HG03060 (cell line): ENCODE data around the gene AOC3.
"Not testable (repeated sequence)": the region's sequence is repeated elsewhere in the genome, so short reads cannot be mapped to it uniquely, and the experiment has no call there.

Source experiments
- ATAC-seq: cut with Tn5 transposase; IDR thresholded peaks from one replicate; pipeline ENCODE4 v1.9.1; 2021; ENCODE audit warnings: low read depth, moderate number of reproducible peaks; ENCODE audit not compliant: unreplicated experiment

The AOC3 gene

GRCh38 chr17:42889809-42890208 lies 38.8 kb downstream of the AOC3 start:
- no peak for ATAC-seq

- ATAC-seq: no peak
These were observed 40.6 kb downstream of the AOC3 start for GRCh38 chr17:42891539-42892152.

- ATAC-seq: no peak
These were observed 42.4 kb downstream of the AOC3 start for GRCh38 chr17:42893359-42893758.

- no peak for ATAC-seq
These were observed 43.5 kb downstream of the AOC3 start for GRCh38 chr17:42894283-42895184.

GRCh38 chr17:42895185-42895555 lies 44.2 kb downstream of the AOC3 start:
- ATAC-seq: no peak

GRCh38 chr17:42898147-42898811 lies 47.3 kb downstream of the AOC3 start:
- ATAC-seq: no peak

- not testable (repeated sequence) for ATAC-seq
These were observed 49.0 kb downstream of the AOC3 start for GRCh38 chr17:42899981-42900380.

- no peak for ATAC-seq
These were observed 49.7 kb downstream of the AOC3 start, which contains the start of gene G6PC1 for GRCh38 chr17:42900460-42901331. Gene G6PC1 (plus strand): TSS chr17:42900799. CDS start chr17:42900877, 78 bp downstream.

- ATAC-seq: no peak
These were observed 50.7 kb downstream of the AOC3 start for GRCh38 chr17:42901535-42902229.

- no peak for ATAC-seq
These were observed 53.1 kb downstream of the AOC3 start for GRCh38 chr17:42904110-42904469.

- ATAC-seq: no peak
These were observed 55.9 kb downstream of the AOC3 start for GRCh38 chr17:42906772-42907446.
